ENCODE measurements around the gene LMBRD1.

- TF ChIP-seq TEAD4 (IDR thresholded peaks at IDR 0.05) (no peak), CREB1 (IDR thresholded peaks at IDR 0.05; ENCODE audit: low read depth) (no peak), EP300 (IDR thresholded peaks at IDR 0.05; ENCODE audit: borderline replicate concordance) (no peak), REST (IDR thresholded peaks at IDR 0.05; ENCODE audit: low read depth) (no peak), RAD21 (IDR thresholded peaks at IDR 0.05; ENCODE audit: low read depth) (no peak), TAF1 (IDR thresholded peaks at IDR 0.05; ENCODE audit: low read depth) (no peak)
- TF ChIP-seq, protein P1, sequence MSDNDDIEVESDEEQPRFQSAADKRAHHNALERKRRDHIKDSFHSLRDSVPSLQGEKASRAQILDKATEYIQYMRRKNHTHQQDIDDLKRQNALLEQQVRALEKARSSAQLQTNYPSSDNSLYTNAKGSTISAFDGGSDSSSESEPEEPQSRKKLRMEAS (IDR thresholded peaks at IDR 0.05): no peak
Observed at GRCh38 chr6:69631552-69632346, 165.1 kb downstream of the LMBRD1 start.

All from Ishikawa (cell line).